Hematopoietic multipotent progenitor cell treated with erythropoietin and hydrocortisone succinate and interleukin-3 and kit ligand, for 17 days (in vitro differentiated cells): Measurements from ENCODE around the gene SMYD3.
"Not testable (repeated sequence)": the region's sequence is repeated elsewhere in the genome, so short reads cannot be mapped to it uniquely, and the experiment has no call there.

Experiments
- DNase-seq: peaks from one replicate; pipeline ENCODE4 v3.0.0-alpha.2; 2015; ENCODE audit warnings: low spot score

The SMYD3 gene

GRCh38 chr1:245768596-245768995 lies 738.5 kb downstream of the SMYD3 start:
- DNase-seq: no peak

- no peak for DNase-seq
Observed at GRCh38 chr1:245765230-245766000, 741.7 kb downstream of the SMYD3 start.

- DNase-seq: no peak
Observed at GRCh38 chr1:245763873-245764331, 743.2 kb downstream of the SMYD3 start.

- DNase-seq: no peak
Observed at GRCh38 chr1:245762396-245762910, 744.6 kb downstream of the SMYD3 start.

GRCh38 chr1:245760301-245760700 lies 746.8 kb downstream of the SMYD3 start:
- no peak for DNase-seq

GRCh38 chr1:245754463-245754961 lies 752.6 kb downstream of the SMYD3 start:
- no peak for DNase-seq

GRCh38 chr1:245753807-245754206 lies 753.3 kb downstream of the SMYD3 start:
- no peak for DNase-seq

- DNase-seq: no peak
Observed at GRCh38 chr1:245752561-245752960, 754.5 kb downstream of the SMYD3 start.

- no peak for DNase-seq
Observed at GRCh38 chr1:245751726-245752470, 755.2 kb downstream of the SMYD3 start.

- DNase-seq: no peak
Observed at GRCh38 chr1:245751116-245751515, 756.0 kb downstream of the SMYD3 start.

GRCh38 chr1:245750261-245750660 lies 756.8 kb downstream of the SMYD3 start:
- no peak for DNase-seq

GRCh38 chr1:245749053-245749452 lies 758.0 kb downstream of the SMYD3 start:
- DNase-seq: no peak

GRCh38 chr1:245748646-245749045 lies 758.4 kb downstream of the SMYD3 start:
- DNase-seq: no peak

GRCh38 chr1:245748240-245748639 lies 758.8 kb downstream of the SMYD3 start:
- no peak for DNase-seq

GRCh38 chr1:245742896-245743295 lies 764.2 kb downstream of the SMYD3 start:
- DNase-seq: no peak

GRCh38 chr1:245740336-245740735 lies 766.7 kb downstream of the SMYD3 start:
- not testable (repeated sequence) for DNase-seq

GRCh38 chr1:245730801-245731200 lies 776.3 kb downstream of the SMYD3 start:
- DNase-seq: no peak

- DNase-seq: not testable (repeated sequence)
Observed at GRCh38 chr1:245728035-245728434, 779.0 kb downstream of the SMYD3 start.

GRCh38 chr1:245721488-245721887 lies 785.6 kb downstream of the SMYD3 start:
- DNase-seq: no peak

- DNase-seq: no peak
Observed at GRCh38 chr1:245718951-245719350, 788.1 kb downstream of the SMYD3 start.

- DNase-seq: no peak
Observed at GRCh38 chr1:245718123-245718522, 789.0 kb downstream of the SMYD3 start.

- DNase-seq: no peak
Observed at GRCh38 chr1:245717611-245718010, 789.5 kb downstream of the SMYD3 start.

- DNase-seq: no peak
Observed at GRCh38 chr1:245716561-245716960, 790.5 kb downstream of the SMYD3 start.
